Stimulated activated CD4-positive, alpha-beta T cell treated with anti-CD3 and anti-CD28 coated beads, Interleukin-2, amount 100 ng/mL, for 24 hours (primary cell): ENCODE measurements around the gene AP3D1.

Source experiments
- DNase-seq, 2 donors: peaks; one replicate each; pipeline ENCODE4 v3.0.0-alpha.2; 2020

The AP3D1 gene

DNA sequence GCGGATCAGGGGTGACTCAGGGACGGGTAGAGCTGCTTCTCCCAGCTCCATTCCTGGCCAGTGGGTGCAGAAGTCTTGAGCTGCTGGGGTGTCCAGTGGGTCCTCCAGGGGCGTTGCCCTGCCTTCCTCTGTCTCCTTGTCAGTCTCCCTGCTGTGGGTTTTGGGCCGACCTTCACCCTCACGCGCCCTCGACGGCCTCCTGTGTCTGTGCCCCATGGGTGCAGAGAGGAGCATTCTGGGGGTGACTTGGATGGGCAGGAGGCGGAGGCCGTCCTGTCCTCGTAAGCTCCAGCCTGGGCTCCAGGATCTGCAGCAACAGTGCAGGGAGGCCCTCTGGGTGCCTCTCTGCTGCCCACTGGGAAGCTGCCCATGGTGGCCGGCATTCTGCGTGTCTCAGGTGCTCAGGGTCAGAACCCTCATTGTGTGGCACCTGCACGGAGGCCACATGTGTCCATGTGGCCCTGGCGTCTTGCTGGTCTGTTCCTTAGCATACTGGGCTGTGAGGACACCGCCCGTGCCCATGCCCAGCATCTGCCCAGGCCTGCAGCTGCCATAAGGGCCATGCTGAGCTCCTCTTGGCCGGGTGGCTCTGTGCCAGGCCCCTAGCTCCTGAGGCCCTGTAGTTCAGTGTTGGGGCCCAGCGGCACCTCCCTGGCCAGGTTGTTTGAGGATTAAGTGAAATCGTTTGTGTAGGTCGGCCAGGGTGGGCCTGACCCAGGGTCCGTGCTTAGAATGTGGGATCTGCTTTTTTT lies 29.7 kb upstream of the AP3D1 start:
- DNase-seq = no peak

GRCh38 chr19:2180114-2180513 lies 28.7 kb upstream of the AP3D1 start:
- no peak for DNase-seq

DNA sequence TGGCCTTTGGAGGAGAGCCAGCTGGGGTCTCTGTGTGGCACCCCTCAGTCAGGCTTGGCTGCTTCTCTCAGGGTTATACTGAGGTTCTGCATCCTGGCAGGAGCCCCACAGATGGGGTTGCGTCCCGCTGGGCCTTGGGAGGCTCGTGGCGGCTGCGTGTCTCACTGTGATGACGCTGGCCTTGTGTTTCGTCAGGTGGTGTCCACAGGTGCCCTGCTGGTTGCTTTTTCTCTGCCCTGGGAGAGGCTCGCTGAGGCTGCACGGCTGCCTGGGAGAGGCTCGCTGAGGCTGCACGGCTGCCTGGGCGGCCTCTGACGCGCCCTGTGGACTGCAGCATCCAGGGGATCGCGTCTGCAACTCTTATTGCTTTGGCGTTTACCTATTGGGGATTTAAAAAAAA lies 27.7 kb upstream of the AP3D1 start:
- DNase-seq = no peak

- DNase-seq = no peak
Observed at GRCh38 chr19:2176337-2176994, 25.1 kb upstream of the AP3D1 start.

DNA sequence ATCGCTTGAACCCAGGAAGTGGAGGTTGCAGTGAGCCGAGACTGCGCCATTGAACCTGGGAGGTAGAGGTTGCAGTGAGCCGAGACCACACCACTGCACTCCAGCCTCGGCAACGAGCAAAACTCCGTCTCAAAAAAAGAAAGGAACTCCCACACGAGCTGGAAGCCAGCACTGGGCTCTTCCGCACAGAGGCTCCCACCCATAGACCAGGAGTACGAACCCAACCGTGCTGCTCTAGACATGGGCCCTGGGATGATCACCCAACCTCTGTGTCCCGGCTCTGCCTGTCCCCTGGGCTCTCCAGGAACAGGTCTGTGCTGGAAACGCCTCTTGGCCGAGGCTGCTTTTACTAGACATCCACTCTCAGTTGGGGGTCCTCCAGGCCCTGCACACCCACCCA lies 24.4 kb upstream of the AP3D1 start:
- no peak for DNase-seq

DNA sequence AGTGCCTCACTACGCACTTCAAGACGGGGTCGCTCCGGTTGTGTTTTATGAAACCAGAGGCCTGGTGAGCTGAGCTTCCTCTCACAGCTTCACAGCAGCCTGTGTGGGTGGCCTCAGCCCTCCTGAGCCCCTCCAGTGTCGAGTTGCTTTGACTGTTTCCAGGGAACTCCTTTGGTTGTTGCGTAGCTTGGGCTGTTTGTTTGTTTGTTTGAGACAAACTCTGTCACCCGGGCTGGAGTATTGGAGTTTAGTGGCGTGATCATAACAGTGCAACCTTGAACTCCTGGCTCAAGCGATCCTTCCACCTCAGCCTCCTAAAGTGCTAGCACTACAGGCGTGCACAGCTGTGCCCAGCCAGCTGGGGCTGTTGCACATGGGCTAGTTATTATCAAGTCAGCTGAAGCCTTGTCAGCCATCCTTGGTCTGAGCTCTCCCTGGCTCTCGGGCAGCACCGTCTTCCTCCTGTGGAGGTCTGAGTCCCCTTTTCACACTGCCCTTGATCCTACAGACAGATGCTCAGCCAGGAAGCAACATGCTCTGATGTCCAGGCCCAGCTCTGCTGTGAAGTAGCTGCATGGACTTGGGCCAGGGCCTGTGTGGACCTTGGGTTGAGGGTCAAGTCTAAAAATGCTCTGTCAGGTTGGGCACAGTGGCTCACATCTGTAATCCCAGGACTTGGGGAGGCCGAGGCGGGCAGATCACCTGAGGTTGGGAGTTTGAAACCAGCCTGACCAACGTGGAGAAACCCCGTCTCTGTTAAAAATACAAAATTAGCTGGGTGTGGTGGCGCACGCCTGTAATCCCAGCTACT lies 22.6 kb upstream of the AP3D1 start:
- DNase-seq = no peak

DNA sequence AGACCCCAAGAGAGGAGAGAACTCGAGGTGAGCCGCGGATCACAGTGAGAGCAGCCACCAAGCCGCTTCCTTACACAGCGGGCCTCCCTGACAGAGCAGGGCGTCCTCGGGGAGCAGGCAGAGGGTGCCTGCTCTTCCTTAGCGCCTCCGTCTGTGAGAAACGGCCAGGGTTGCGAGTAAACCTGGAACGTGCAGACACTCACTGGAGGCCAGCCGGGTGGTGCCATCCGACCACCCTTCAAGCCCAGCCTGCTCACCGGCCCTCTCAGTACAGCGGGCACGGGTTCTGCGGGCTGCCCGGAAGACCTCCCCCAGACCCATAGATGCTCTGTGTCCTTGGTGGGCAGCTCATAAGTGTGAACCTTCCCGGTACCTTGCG lies 22.0 kb upstream of the AP3D1 start:
- DNase-seq = no peak

DNA sequence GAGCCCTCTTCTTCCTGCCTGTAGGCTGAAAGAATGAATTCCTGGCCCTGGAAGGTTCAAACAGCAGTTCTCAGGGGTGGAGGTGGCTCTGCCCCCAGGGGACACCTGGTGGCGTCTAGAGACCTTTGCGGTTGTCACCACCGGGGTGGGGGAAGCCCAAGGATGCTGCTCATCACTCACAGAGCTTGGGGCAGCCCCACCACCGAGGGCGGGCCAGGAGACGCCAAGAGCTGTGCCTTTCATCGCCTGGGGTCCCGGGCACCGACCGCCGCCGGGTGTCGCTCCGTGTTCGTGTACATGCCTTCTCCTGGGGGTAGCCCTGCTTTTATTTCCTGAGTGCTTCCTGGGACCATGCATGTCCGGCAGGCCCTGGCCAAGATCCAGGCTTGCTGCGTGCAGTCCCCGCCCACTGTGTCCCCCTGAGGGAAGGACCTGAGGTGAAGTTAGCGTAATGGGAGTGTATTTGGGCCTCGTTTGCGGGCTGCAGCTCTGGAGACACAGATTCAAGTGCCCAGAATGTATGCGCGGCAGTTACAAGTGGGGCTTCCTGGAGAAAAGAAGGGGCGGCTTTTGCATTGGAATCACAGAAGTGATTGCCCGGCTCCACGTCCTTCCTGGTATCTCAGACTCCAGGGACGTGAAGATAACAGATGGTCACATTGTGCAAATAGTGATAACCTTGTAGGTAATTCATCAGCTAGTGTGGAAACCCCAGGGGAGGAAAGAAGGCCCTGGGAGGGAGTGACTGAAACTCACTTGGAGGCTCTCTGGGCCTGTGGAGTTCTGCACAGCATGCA lies 20.2 kb upstream of the AP3D1 start:
- DNase-seq = peak; percentile 81 to 84

- DNase-seq = no peak
Observed at GRCh38 chr19:2170987-2171348, 19.6 kb upstream of the AP3D1 start.

- no peak for DNase-seq
Observed at GRCh38 chr19:2170219-2170618, 18.9 kb upstream of the AP3D1 start.

GRCh38 chr19:2168619-2169424 lies 17.5 kb upstream of the AP3D1 start:
- peak; percentile 76 to 81 for DNase-seq

DNA sequence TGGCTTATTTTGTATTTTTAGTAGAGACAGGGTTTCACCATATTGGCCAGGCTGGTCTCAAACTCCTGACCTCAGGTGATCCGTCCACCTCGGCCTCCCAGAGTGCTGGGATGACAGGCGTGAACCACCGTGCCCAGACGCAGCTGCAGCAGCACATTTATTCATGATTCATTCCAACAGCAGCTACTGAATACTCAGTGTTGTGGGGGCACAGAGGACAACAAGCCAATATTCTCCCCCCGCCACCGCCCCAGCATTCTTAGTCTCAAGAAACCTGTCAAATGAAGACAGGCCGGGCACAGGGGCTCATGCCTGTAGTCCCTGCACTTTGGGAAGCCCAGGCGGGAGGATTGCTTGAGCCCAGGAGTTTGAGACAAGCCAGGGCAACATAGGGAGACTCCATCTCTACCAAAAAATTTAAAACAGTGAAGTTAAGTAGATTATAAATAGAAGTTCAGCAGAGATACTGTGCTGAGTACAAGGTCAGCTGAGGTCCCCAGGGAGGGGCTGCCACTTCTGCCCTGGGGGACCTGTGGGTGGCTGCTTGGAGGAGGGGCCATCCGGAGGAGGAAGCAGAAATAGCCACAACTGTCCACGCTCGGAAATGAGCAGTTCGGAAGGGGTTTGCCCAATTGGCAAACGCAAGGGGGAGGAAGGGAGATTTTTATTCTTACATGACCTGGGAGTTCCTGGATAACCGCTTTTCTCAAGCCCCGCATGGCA lies 16.7 kb upstream of the AP3D1 start:
- DNase-seq = no peak

DNA sequence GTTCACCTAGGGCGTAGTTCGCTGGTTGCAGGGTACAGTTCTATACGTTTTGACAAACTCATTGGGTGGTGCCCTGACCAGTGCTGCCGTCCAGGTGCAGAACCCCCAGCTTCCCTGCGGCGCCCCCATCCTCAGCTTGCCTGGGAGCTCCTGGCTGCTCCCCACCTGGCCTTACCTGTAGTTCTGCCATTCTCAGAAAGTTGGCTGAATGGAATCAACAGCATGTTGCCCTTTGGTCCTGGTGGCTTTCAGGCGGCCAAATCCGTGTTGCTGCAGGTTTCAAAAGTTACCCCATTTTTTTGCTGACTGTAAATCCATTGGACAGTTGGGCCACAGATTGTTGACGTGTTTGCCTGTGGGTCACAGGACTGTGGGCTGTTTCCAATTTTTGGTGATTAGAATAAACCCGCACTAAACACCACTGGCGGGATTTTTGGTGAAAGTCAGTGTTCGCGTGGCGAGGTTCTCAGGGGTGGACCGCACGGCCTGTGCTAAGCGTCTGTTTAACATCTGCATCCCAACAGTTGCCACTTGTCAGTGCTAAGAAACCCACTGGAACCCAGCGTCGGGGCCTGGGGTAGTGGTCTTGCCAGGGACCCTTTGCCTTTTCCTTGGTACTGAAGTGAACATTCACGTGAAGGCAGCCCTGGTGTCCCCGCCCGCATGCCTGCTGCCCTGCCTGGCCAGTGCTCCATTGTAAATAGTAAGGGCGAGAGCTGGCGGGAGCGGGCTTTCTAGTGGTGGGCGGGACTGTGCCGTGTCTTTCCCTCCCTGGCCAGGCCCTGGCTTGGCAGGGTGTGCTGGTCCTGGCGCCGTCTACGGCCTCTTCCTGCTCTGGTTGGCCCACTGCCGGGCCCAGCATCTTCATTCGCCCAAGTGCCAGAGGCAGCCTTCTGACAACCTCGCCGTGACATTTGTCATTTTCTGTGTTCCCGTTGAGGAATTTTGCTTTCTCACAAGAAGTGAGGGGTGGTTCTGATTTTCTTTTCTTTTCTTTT lies 15.7 kb upstream of the AP3D1 start:
- DNase-seq = no peak

GRCh38 chr19:2164020-2164998 lies 12.9 kb upstream of the AP3D1 start:
- peak; percentile 51 to 55 for DNase-seq

GRCh38 chr19:2160379-2160778 lies 9.0 kb upstream of the AP3D1 start:
- DNase-seq = no peak

DNA sequence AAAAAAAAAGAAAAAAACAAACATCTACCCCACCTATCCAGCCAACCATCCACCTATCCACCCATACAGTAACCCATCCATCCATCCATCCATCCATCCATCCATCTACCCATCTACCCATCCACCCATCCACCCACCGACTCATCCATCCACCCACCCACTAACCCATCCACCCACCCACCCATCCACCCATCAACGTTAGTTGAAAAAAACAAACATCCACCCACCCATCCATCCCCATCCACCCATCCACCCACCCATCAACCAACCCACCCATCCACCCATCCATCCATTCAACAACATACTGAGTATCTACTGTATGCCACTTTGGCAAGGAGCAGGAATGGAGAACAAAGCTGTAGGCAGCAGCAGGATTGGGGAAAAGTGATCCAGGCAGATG lies 6.1 kb upstream of the AP3D1 start:
- DNase-seq = no peak

- no peak for DNase-seq
Observed at GRCh38 chr19:2154587-2155075, 3.3 kb upstream of the AP3D1 start.

DNA sequence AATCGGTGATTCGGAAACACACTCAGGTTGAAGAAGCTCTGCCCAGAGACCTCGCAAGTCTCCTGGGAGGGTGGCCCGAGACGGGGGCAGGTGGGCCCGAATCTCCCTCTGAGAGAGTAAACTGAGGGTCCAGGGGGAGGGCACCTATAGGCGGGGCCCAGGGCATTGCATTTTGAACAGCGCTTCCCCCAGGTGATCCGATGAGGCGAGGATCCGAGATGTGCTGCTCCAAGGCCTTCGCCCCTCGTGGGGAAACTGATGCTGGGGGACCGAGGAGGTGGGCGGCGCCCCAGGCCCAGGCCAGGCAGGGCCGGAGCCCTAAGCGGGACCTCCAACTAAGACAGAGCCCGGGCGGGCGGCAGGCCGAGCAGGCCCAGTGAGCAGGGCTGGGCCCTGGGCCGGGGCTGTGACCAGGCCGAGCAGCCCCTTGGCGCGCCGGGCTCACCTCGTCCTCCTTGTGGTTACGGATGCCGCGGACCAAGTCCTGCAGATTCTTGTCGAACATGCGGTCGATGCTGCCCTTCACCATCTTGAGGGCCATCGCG lies 500 bp downstream of the AP3D1 start:
- peak in 1 of 2 donors; percentile 38 for DNase-seq
